ENCODE data around the gene APOBR. TPM values are rescaled to one million over a fixed set of nuclear protein-coding genes. Genes with fewer than 3 reads are reported as not detected.

APOBR gene
- total and polyA plus RNA-seq, 2 of the 13 experiments (the other 11 are each of a cell fraction or from before 2014, with no cell fraction given), result 0.03 TPM; not detected in 1

DNA sequence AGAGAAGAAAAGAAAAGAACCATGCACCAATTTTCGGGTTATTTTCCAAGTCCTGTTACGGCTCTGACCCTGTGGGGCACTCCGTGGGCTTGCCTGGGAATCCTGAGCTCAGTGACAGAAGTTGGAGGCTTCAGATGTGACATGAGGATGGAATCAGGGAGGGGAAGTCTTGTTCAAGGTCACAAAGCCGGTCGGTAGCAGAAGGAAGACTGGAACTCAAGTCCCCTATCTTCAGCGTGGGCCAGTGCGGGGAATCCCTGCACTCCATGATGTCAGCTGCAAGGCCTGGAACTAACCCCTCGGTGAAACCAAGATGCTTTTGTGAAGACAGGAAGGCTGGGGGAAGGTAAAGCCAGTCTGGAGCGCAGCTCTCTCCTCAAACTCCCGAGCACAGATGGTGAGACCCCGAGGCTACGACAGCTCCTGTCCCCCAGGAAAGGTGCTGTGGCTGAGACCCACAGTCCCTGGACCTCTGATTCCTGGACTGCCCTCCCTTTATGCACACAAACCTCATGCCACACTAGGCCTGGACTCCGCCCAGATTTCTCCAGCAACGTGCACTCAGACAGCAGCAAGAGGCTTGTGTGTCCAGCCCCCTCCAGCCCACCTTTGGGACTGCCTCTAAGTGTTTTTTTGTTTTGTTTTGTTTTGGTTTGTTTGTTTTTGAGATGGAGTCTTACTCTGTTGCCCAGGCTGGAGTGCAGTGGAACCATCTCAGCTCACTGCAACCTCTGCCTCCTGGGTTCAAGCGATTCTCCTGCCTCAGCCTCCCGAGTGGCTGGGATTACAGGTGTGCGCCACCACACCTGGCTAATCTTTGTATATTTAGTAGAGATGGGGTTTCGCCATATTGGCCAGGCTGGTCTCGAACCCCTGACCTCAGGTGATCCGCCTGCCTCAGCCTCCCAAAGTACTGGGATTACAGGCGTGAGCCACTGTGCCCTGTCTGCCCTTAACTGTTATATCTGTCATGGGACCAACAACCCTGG lies 17.7 kb downstream of the APOBR start (continued):
- TF ChIP-seq, protein P1, sequence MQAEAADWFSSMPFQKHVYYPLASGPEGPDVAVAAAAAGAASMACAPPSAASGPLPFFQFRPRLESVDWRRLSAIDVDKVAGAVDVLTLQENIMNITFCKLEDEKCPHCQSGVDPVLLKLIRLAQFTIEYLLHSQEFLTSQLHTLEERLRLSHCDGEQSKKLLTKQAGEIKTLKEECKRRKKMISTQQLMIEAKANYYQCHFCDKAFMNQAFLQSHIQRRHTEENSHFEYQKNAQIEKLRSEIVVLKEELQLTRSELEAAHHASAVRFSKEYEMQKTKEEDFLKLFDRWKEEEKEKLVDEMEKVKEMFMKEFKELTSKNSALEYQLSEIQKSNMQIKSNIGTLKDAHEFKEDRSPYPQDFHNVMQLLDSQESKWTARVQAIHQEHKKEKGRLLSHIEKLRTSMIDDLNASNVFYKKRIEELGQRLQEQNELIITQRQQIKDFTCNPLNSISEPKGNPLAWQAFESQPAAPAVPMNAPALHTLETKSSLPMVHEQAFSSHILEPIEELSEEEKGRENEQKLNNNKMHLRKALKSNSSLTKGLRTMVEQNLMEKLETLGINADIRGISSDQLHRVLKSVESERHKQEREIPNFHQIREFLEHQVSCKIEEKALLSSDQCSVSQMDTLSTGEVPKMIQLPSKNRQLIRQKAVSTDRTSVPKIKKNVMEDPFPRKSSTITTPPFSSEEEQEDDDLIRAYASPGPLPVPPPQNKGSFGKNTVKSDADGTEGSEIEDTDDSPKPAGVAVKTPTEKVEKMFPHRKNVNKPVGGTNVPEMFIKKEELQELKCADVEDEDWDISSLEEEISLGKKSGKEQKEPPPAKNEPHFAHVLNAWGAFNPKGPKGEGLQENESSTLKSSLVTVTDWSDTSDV (CRISPR knock-in tag; IDR thresholded peaks at IDR 0.05), result no peak
- TF ChIP-seq ZNF256 (CRISPR knock-in tag; conservative IDR thresholded peaks at IDR 0.05), result no peak
- TF ChIP-seq PPARG (CRISPR knock-in tag; conservative IDR thresholded peaks at IDR 0.05), result no peak
- TF ChIP-seq MLLT10 (CRISPR knock-in tag; IDR thresholded peaks at IDR 0.05), result no peak
- no peak for TF ChIP-seq NR3C1 (CRISPR knock-in tag; IDR thresholded peaks at IDR 0.05)
- no peak for TF ChIP-seq ZNF792 (CRISPR knock-in tag; IDR thresholded peaks at IDR 0.05)
- TF ChIP-seq ZNF224 (CRISPR knock-in tag; IDR thresholded peaks at IDR 0.05), result no peak
- TF ChIP-seq SKI (IDR thresholded peaks at IDR 0.05; ENCODE audit: partially characterized antibody), result no peak
- no peak for TF ChIP-seq ZBTB3 (CRISPR knock-in tag; IDR thresholded peaks at IDR 0.05; ENCODE audit: borderline replicate concordance, low read depth)
- TF ChIP-seq HNRNPL (IDR thresholded peaks at IDR 0.05; ENCODE audit: low read depth, low read length), result no peak
- TF ChIP-seq, protein P2, sequence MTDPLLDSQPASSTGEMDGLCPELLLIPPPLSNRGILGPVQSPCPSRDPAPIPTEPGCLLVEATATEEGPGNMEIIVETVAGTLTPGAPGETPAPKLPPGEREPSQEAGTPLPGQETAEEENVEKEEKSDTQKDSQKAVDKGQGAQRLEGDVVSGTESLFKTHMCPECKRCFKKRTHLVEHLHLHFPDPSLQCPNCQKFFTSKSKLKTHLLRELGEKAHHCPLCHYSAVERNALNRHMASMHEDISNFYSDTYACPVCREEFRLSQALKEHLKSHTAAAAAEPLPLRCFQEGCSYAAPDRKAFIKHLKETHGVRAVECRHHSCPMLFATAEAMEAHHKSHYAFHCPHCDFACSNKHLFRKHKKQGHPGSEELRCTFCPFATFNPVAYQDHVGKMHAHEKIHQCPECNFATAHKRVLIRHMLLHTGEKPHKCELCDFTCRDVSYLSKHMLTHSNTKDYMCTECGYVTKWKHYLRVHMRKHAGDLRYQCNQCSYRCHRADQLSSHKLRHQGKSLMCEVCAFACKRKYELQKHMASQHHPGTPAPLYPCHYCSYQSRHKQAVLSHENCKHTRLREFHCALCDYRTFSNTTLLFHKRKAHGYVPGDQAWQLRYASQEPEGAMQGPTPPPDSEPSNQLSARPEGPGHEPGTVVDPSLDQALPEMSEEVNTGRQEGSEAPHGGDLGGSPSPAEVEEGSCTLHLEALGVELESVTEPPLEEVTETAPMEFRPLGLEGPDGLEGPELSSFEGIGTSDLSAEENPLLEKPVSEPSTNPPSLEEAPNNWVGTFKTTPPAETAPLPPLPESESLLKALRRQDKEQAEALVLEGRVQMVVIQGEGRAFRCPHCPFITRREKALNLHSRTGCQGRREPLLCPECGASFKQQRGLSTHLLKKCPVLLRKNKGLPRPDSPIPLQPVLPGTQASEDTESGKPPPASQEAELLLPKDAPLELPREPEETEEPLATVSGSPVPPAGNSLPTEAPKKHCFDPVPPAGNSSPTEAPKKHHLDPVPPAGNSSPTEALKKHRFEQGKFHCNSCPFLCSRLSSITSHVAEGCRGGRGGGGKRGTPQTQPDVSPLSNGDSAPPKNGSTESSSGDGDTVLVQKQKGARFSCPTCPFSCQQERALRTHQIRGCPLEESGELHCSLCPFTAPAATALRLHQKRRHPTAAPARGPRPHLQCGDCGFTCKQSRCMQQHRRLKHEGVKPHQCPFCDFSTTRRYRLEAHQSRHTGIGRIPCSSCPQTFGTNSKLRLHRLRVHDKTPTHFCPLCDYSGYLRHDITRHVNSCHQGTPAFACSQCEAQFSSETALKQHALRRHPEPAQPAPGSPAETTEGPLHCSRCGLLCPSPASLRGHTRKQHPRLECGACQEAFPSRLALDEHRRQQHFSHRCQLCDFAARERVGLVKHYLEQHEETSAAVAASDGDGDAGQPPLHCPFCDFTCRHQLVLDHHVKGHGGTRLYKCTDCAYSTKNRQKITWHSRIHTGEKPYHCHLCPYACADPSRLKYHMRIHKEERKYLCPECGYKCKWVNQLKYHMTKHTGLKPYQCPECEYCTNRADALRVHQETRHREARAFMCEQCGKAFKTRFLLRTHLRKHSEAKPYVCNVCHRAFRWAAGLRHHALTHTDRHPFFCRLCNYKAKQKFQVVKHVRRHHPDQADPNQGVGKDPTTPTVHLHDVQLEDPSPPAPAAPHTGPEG (CRISPR knock-in tag; IDR thresholded peaks at IDR 0.05), result peak; percentile 15; the same call in 1 of the 2 replicates
- TF ChIP-seq, protein P3, sequence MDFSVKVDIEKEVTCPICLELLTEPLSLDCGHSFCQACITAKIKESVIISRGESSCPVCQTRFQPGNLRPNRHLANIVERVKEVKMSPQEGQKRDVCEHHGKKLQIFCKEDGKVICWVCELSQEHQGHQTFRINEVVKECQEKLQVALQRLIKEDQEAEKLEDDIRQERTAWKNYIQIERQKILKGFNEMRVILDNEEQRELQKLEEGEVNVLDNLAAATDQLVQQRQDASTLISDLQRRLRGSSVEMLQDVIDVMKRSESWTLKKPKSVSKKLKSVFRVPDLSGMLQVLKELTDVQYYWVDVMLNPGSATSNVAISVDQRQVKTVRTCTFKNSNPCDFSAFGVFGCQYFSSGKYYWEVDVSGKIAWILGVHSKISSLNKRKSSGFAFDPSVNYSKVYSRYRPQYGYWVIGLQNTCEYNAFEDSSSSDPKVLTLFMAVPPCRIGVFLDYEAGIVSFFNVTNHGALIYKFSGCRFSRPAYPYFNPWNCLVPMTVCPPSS (IDR thresholded peaks at IDR 0.05), result no peak

All from HepG2 (cell line).